ENCODE data around the gene TMEM192. TPM values are rescaled to one million over a fixed set of nuclear protein-coding genes. Genes with fewer than 3 reads are reported as not detected.

Gene TMEM192
- 13.8 and 14.3 TPM in 2 replicates for total RNA-seq

DNA sequence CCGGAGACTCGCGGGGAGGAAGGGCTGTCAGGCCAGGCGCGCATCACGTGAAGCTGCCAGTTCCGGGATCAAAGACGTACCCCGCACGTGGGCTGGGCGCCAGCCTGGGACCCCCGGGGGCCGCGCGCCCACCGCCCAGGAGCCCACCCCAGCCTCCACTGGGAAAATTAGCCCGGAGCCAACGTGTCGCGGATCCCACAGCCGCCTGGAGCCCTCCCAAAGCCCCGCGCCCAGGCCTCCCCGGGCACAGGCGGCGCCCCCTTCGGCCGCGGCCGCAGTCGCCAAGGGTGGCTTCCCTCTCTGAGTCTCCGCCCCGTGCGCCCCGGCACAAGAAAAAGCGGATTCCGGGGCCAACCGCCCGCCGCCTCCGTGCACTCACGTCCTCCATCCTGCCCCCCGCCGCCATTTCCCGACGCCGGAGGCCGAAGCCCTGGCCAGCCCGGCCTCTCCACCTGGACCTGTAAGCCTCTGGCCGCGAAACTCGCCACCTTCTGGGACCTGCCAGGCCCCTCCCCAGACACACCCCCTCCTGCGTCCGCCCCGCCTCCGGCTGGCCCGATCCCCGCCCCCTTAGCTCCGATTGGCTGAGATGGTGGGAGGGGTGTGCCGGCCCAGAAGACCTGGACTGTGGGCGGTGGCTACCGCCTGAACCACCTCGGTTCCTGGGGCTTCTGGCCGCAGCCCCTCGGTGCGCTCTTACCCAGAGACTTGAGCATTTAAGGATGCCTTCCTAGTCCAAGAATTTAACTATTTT, at the start of gene TMEM192:
Gene TMEM192 (minus strand): TSS at position 493 of the 754 bp plus-strand sequence. CDS start 87 bp downstream, at position 406.

DNA sequence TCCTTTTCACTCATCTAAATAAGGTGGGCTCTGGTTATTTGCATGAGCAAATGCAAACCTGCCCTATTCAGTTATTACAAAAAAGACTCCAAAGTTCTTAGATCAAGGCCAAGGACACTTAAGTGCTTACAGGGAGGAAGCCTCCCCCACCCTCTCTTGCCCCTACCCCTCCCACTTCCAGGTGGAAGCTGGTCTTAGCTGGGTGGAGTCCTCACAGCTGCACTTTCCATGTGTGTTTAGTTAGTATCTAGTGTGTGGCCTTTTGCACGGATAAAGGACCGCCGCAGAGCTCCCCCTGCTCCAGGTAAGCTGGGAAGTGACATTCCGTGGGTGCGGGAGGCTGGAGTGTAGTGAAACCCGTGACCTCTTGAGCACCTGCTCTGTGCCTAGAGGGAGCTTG, 59.0 kb downstream of the TMEM192 start, which contains the start of gene TRIM75:
Gene TRIM75 (plus strand): TSS at position 222 of the 400 bp plus-strand sequence. CDS start 5,282 bp downstream, outside the sequence.

DNA sequence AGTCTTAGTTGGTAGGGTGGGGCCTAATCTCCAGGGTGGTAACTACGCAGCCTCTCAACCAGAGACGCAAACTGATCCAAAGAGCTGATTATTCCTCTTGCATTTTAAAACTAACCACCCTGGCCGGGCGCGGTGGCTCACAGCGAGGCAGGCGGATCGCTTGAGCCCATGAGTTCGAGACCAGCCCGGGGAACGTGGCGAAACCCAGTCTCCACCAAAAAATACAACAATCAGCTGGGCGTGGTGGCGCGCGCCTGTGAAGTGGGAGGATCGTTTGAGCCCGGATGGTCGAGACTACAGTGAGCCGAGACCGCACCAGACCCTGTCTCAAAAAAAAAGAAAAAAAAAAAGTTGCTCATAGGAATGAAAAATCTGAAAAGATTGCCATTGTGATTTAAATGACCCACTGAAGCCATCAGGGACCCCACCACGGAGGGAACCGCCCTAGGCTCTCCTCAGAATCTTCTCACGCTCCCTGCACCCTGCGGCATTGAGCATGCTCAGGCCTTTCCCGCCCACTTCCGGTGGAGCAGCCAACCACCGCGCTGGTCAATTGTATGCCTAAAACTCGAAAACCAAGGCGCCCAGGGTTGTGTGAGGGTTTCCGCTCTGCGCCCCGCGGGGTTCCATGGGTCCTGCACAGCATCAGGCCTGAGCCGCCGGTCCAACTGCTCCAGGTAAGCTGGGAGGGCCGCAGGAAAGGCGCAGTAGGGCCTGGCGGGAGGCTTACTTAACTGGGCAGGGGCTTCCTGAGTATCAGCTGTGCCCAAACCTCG, 81.0 kb downstream of the TMEM192 start, which contains the start of gene TRIM60:
Gene TRIM60 (plus strand): TSS at position 564 of the 776 bp plus-strand sequence. CDS start 8,074 bp downstream, outside the sequence.

Other genes starting within 250 kb of the TMEM192 start
- not detected in 2 replicates for gene APELA, start 235.7 kb downstream of the TMEM192 start, total RNA-seq
- not detected in 2 replicates for gene TRIM61, start 135.2 kb downstream of the TMEM192 start, total RNA-seq
- not detected in 2 replicates for gene TRIM60, start 80.9 kb downstream of the TMEM192 start, total RNA-seq
- gene TRIM75, start 59.0 kb downstream of the TMEM192 start, total RNA-seq: not detected in 2 replicates
- 25.9 and 34.6 TPM in 2 replicates for gene KLHL2, start 94.7 kb upstream of the TMEM192 start, total RNA-seq
- 34.5 and 45.6 TPM in 2 replicates for gene MSMO1, start 214.8 kb upstream of the TMEM192 start, total RNA-seq